HEK293 (cell line): ENCODE data around the gene KCNMA1.

Experiments used
- CTCF ChIP-seq: fragments of 450-650 bp; formaldehyde crosslinking; IDR thresholded peaks from 2 replicates; pipeline ENCODE4 v1.5.1; 2016; ENCODE audit warnings: missing biosample characterization, missing genetic modification characterization
- HOXA7 ChIP-seq: sonication (generic); formaldehyde crosslinking; IDR thresholded peaks from 2 replicates; pipeline ENCODE4 v1.8.1; 2022; ENCODE audit warnings: missing genetic modification reagents, borderline replicate concordance
- IKZF3 ChIP-seq: fragments of 450-650 bp; IDR thresholded peaks from 2 replicates; pipeline ENCODE4 v1.5.0; 2018; ENCODE audit warnings: missing biosample characterization, mild to moderate bottlenecking, missing genetic modification characterization, moderate library complexity
- MZF1 ChIP-seq: fragments of 450-650 bp; formaldehyde crosslinking; IDR thresholded peaks from 2 replicates; pipeline ENCODE4 v1.5.1; 2017; ENCODE audit warnings: missing biosample characterization, missing genetic modification characterization, borderline replicate concordance
- PATZ1 ChIP-seq: fragments of 450-650 bp; formaldehyde crosslinking; IDR thresholded peaks from 2 replicates; pipeline ENCODE4 v1.5.1; 2016; ENCODE audit warnings: missing biosample characterization, missing genetic modification characterization
- PRDM10 ChIP-seq: fragments of 450-650 bp; formaldehyde crosslinking; IDR thresholded peaks from 2 replicates; pipeline ENCODE4 v1.5.1; 2016; ENCODE audit warnings: missing biosample characterization, missing genetic modification characterization
- TCF7L2 ChIP-seq: IDR thresholded peaks from 2 replicates; pipeline ENCODE4 v1.6.1; 2011; ENCODE audit warnings: low read depth, mild to moderate bottlenecking, inconsistent platforms, low read length, moderate library complexity, borderline replicate concordance
- ZBTB8A ChIP-seq: fragments of 450-650 bp; formaldehyde crosslinking; IDR thresholded peaks from 2 replicates; pipeline ENCODE4 v1.5.1; 2016; ENCODE audit warnings: missing biosample characterization, missing genetic modification characterization
- ZIC2 ChIP-seq: fragments of 450-650 bp; formaldehyde crosslinking; IDR thresholded peaks from 2 replicates; pipeline ENCODE4 v1.5.1; 2016; ENCODE audit warnings: missing biosample characterization, missing genetic modification characterization
- ZNF24 ChIP-seq: fragments of 450-650 bp; formaldehyde crosslinking; IDR thresholded peaks from 2 replicates; pipeline ENCODE4 v1.5.1; 2016; ENCODE audit warnings: missing biosample characterization, missing genetic modification characterization
- ZNF335 ChIP-seq: fragments of 450-650 bp; formaldehyde crosslinking; conservative IDR thresholded peaks from 2 replicates; pipeline ENCODE4 v1.5.1; 2016; ENCODE audit warnings: missing biosample characterization, missing genetic modification characterization
- ZNF558 ChIP-seq: fragments of 450-650 bp; formaldehyde crosslinking; IDR thresholded peaks from 2 replicates; pipeline ENCODE4 v1.5.1; 2016; ENCODE audit warnings: missing biosample characterization, missing genetic modification characterization

GRCh38 chr10:77172086-77172485 lies 465.5 kb downstream of the KCNMA1 start:
- TF ChIP-seq CTCF (no peak), PRDM10 (tag by site-specific recombination) (no peak), MZF1 (tag by site-specific recombination) (no peak), IKZF3 (no peak), HOXA7 (no peak), TCF7L2 (no peak), PATZ1 (tag by site-specific recombination) (no peak), ZNF24 (tag by site-specific recombination) (no peak), ZNF558 (tag by site-specific recombination) (no peak), ZIC2 (tag by site-specific recombination) (no peak), ZBTB8A (tag by site-specific recombination) (no peak), ZNF335 (tag by site-specific recombination) (no peak)
